ENCODE results near the gene PTMA.
"Not testable (repeated sequence)": the region's sequence is repeated elsewhere in the genome, so short reads cannot be mapped to it uniquely, and the experiment has no call there.

The PTMA gene

DNA sequence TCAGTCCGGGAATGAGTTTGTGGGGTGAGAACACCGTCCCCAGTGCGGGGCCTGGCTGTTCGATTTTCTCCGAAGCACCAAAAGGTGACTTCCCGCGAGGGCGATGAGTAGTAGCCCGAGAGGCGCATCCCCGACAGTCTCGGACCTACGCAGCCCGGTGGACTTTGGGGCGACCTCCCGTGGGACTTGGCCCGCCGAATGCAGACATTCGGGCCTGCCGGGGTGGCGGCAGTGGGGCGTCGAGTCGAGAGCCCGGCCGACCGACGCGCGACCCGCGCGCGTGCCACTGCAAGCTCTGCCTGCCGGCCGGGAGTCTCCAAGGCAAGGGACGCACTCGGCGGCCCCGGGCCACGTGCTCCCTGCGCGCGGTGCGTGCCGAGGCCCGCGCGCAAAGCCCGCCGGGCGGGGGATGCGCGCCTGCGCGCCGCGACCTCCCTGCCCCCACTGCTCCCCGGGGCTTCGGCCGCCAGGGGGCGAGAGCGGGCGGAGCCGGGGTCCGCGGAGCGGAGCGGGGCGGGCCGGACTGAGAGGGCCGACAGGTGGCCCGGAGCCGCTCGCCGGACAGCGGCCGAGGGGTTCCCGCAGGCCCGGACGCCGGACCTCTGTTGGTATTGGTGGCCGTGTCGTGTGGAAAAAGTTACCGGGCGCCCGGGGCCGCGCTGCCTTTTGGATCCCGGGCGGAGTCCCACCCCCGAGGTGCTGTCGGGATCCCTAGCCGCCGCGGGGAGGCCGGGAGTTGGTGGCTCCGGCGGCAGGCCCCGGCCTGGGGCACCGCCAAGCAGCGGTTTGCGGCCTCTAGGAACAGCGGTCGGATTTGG is 1.9 kb downstream of the PTMA start:
- no peak for DNase-seq (ENCODE audit: low spot score)
- ATAC-seq (ENCODE audit: low read depth) = peak; percentile 6
- Histone ChIP-seq H3K27ac (ENCODE audit: poor library complexity, severe bottlenecking) (peak overlapping the region; percentile 90), H3K4me3 (ENCODE audit: severe bottlenecking) (peak overlapping the region; percentile 82), H3K9me3 (ENCODE audit: severe bottlenecking) (no peaks in the 10 kb centered on the region), H3K4me1 (ENCODE audit: insufficient read depth, poor library complexity, severe bottlenecking) (peaks cover 5% of the 10 kb centered on the region), H3K27me3 (ENCODE audit: insufficient read depth, poor library complexity, severe bottlenecking) (no peaks in the 10 kb centered on the region), H3K36me3 (ENCODE audit: low read depth) (peaks cover 46% of the 10 kb centered on the region)
- peak; percentile 94 for TF ChIP-seq CTCF (IDR thresholded peaks at IDR 0.05; ENCODE audit: poor library complexity, severe bottlenecking)

- peak; percentile 39 for TF ChIP-seq CTCF (IDR thresholded peaks at IDR 0.05; ENCODE audit: poor library complexity, severe bottlenecking)
- no peak for DNase-seq (ENCODE audit: low spot score)
- ATAC-seq (ENCODE audit: low read depth) = no peak
- Histone ChIP-seq H3K4me1 (ENCODE audit: insufficient read depth, poor library complexity, severe bottlenecking) (peaks cover 3% of the 10 kb centered on the region), H3K27me3 (ENCODE audit: insufficient read depth, poor library complexity, severe bottlenecking) (no peaks in the 10 kb centered on the region), H3K4me3 (ENCODE audit: severe bottlenecking) (peak overlapping the region; percentile 82), H3K27ac (ENCODE audit: poor library complexity, severe bottlenecking) (peak overlapping the region; percentile 90), H3K36me3 (ENCODE audit: low read depth) (peaks cover 46% of the 10 kb centered on the region), H3K9me3 (ENCODE audit: severe bottlenecking) (no peaks in the 10 kb centered on the region)
These were observed 2.7 kb downstream of the PTMA start for GRCh38 chr2:231710799-231711676.

GRCh38 chr2:231711677-231712450 is 3.5 kb downstream of the PTMA start:
- H3K27ac ChIP-seq (ENCODE audit: poor library complexity, severe bottlenecking) = peak overlapping the region; percentile 90
- H3K36me3 ChIP-seq (ENCODE audit: low read depth) = peaks cover 46% of the 10 kb centered on the region
- no peak for DNase-seq (ENCODE audit: low spot score)

DNA sequence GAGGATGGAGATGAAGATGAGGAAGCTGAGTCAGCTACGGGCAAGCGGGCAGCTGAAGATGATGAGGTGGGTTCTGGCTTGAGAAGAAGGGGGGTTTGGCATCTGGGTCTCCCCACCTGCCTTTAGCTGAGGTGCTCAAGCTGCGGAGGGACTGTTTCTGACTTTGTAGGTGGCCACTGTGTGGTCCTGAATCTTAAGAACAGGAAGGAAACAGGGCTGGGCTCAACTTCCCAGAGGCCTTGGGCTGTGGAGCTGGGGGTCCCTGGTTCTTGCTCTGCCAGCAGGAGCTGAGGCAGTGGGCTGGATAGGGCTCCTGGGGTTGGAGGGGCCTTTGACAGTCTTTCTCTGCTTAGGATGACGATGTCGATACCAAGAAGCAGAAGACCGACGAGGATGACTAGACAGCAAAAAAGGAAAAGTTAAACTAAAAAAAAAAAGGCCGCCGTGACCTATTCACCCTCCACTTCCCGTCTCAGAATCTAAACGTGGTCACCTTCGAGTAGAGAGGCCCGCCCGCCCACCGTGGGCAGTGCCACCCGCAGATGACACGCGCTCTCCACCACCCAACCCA is 4.2 kb downstream of the PTMA start:
- not testable (repeated sequence) for H3K4me1 ChIP-seq (ENCODE audit: insufficient read depth, poor library complexity, severe bottlenecking); DNase-seq (ENCODE audit: low spot score); H3K27me3 ChIP-seq (ENCODE audit: insufficient read depth, poor library complexity, severe bottlenecking); ATAC-seq (ENCODE audit: low read depth); H3K9me3 ChIP-seq (ENCODE audit: severe bottlenecking); H3K4me3 ChIP-seq (ENCODE audit: severe bottlenecking)
- Histone ChIP-seq H3K36me3 (ENCODE audit: low read depth) (peaks cover 46% of the 10 kb centered on the region), H3K27ac (ENCODE audit: poor library complexity, severe bottlenecking) (peak overlapping the region; percentile 90)

More at GRCh38 chr2:231711677-231712450, 3.5 kb downstream of the PTMA start:
- H3K4me1 ChIP-seq (ENCODE audit: insufficient read depth, poor library complexity, severe bottlenecking) = peaks cover 3% of the 10 kb centered on the region
- H3K27me3 ChIP-seq (ENCODE audit: insufficient read depth, poor library complexity, severe bottlenecking) = no peaks in the 10 kb centered on the region
- no peak for ATAC-seq (ENCODE audit: low read depth)
- peak overlapping the region; percentile 82 for H3K4me3 ChIP-seq (ENCODE audit: severe bottlenecking)
- H3K9me3 ChIP-seq (ENCODE audit: severe bottlenecking) = no peaks in the 10 kb centered on the region
- no peak for TF ChIP-seq CTCF (IDR thresholded peaks at IDR 0.05; ENCODE audit: poor library complexity, severe bottlenecking)

DNA sequence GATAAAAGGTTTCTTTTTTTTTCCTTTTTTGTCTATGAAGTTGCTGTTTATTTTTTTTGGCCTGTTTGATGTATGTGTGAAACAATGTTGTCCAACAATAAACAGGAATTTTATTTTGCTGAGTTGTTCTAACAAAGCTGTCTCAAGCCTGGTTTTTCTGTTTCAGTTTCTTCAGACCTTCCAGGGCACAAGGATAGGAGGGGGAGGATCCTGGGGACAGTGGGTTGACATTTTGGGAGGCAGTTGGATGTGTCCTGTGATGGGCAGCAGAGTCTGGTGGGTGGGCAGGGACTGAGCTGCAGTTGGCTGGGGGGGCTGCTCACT is 5.0 kb downstream of the PTMA start:
- H3K4me3 ChIP-seq (ENCODE audit: severe bottlenecking); DNase-seq (ENCODE audit: low spot score); H3K4me1 ChIP-seq (ENCODE audit: insufficient read depth, poor library complexity, severe bottlenecking); H3K27me3 ChIP-seq (ENCODE audit: insufficient read depth, poor library complexity, severe bottlenecking); H3K9me3 ChIP-seq (ENCODE audit: severe bottlenecking): not testable (repeated sequence)
- peak overlapping the region; percentile 90 for H3K27ac ChIP-seq (ENCODE audit: poor library complexity, severe bottlenecking)
- H3K36me3 ChIP-seq (ENCODE audit: low read depth) = peaks cover 46% of the 10 kb centered on the region
- ATAC-seq (ENCODE audit: low read depth) = peak; percentile 1; the same call in 1 of the 3 replicates
